Measurements from ENCODE around the gene KCNMB1.

DNA sequence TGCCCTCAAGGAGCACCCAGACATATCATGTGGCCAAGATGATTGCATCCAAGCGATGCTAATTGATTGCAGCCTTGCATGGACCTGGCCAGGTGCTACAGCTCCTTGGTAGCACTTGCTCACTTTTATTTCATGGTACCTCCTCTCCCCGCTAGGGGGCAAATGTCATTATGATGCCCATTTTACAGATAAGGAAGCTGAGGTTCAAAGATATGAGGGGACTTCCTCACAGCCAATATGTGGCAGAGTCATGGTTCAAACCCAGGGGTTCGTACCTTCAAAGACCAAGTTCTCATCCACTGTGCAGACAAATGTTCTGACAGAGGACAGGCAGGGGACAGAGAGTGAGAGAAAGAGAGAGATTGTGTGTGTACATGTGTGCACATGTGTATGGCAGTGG lies 21.9 kb upstream of the KCNMB1 start:
- TF ChIP-seq, protein P1, sequence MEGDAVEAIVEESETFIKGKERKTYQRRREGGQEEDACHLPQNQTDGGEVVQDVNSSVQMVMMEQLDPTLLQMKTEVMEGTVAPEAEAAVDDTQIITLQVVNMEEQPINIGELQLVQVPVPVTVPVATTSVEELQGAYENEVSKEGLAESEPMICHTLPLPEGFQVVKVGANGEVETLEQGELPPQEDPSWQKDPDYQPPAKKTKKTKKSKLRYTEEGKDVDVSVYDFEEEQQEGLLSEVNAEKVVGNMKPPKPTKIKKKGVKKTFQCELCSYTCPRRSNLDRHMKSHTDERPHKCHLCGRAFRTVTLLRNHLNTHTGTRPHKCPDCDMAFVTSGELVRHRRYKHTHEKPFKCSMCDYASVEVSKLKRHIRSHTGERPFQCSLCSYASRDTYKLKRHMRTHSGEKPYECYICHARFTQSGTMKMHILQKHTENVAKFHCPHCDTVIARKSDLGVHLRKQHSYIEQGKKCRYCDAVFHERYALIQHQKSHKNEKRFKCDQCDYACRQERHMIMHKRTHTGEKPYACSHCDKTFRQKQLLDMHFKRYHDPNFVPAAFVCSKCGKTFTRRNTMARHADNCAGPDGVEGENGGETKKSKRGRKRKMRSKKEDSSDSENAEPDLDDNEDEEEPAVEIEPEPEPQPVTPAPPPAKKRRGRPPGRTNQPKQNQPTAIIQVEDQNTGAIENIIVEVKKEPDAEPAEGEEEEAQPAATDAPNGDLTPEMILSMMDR (IDR thresholded peaks at IDR 0.05), result no peak
- no peak for TF ChIP-seq POLR2A (IDR thresholded peaks at IDR 0.05)
